Measurements from ENCODE around the gene REEP1.

The REEP1 gene

GRCh38 chr2:86216575-86217555 is 120.6 kb downstream of the REEP1 start:
- no peak overlapping the region for H3K9ac ChIP-seq (ENCODE audit: low read length)
- no peak overlapping the region for H3K4me3 ChIP-seq (ENCODE audit: low read length)
- no peak overlapping the region for H3K27ac ChIP-seq (ENCODE audit: low read length)
- H3K4me1 ChIP-seq (ENCODE audit: control insufficient read depth, low read depth, low read length), result no peaks in the 10 kb centered on the region
- H3K27me3 ChIP-seq (ENCODE audit: control insufficient read depth, insufficient read depth, low read length), result no peaks in the 10 kb centered on the region
- H3K36me3 ChIP-seq (ENCODE audit: control insufficient read depth, low read depth, low read length), result peaks cover 22% of the 10 kb centered on the region
- no peaks in the 10 kb centered on the region for H3K9me3 ChIP-seq (ENCODE audit: control insufficient read depth, low read depth, low read length)

GRCh38 chr2:86214503-86214832 is 123.0 kb downstream of the REEP1 start:
- Histone ChIP-seq H3K4me3 (ENCODE audit: low read length) (no peak overlapping the region), H3K9ac (ENCODE audit: low read length) (no peak overlapping the region), H3K27ac (ENCODE audit: low read length) (no peak overlapping the region)

DNA sequence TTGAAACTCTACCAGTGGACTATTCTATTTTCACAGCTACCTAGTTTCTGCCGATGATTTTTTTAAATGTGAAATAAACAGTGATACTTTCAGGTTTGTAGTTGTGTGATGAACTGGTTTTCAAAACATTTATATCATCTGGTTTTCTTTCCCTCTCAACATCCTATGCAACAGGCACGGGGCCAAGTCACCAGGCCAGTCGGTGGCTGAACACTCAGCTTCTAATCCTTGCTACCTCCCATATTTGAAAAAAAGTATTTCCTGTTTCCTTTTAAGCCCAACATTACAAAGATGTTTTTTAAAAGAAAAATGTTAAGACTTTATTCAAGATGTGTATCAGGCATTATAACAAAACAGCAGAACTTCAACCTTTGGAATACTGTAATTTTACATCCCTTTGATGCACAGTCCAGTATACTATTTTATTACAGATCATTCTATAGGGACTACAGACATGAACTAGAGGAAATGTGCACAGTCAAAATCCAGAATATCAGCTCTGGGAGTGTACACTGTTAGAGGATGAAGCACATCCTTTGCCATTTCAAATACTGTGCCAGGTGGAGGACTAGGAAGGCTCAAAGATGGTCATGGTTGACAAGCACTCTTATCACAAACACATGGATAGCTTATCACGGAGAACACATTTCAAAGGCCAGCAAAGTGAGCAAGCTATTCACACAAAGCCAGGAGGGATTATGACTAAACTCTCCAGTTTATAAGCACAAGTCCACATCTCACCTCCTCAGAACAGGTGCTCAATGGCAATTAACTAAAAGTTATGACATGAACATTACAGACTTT is 123.5 kb downstream of the REEP1 start:
- H3K9me3 ChIP-seq (ENCODE audit: control insufficient read depth, low read depth, low read length), result no peaks in the 10 kb centered on the region
- H3K9ac ChIP-seq (ENCODE audit: low read length), result no peak overlapping the region
- no peak overlapping the region for H3K27ac ChIP-seq (ENCODE audit: low read length)
- H3K4me1 ChIP-seq (ENCODE audit: control insufficient read depth, low read depth, low read length), result no peaks in the 10 kb centered on the region
- H3K36me3 ChIP-seq (ENCODE audit: control insufficient read depth, low read depth, low read length), result peaks cover 44% of the 10 kb centered on the region
- H3K27me3 ChIP-seq (ENCODE audit: control insufficient read depth, insufficient read depth, low read length), result no peaks in the 10 kb centered on the region
- no peak overlapping the region for H3K4me3 ChIP-seq (ENCODE audit: low read length)

More at GRCh38 chr2:86214503-86214832, 123.0 kb downstream of the REEP1 start:
- Histone ChIP-seq H3K36me3 (ENCODE audit: control insufficient read depth, low read depth, low read length) (peaks cover 39% of the 10 kb centered on the region), H3K27me3 (ENCODE audit: control insufficient read depth, insufficient read depth, low read length) (no peaks in the 10 kb centered on the region), H3K4me1 (ENCODE audit: control insufficient read depth, low read depth, low read length) (no peaks in the 10 kb centered on the region), H3K9me3 (ENCODE audit: control insufficient read depth, low read depth, low read length) (no peaks in the 10 kb centered on the region)

DNA sequence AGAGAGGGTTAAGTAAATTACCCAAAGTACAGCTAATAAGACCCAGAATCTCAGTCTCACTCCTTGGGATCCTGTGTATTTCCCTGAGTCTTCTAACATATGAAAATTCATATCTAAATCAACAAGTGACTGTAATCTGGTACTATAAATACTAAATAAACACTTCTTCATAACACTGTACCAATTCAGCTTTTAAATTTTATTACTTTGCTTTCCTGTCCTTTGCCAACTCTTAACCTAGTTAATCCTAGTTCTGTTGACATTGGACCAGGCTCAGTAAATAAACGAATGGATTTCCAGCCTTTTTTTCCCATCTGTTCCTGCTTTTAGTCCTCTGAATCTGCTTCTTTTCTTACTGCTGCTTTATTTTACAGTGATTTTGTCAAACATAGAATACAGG is 124.4 kb downstream of the REEP1 start:
- Histone ChIP-seq H3K4me1 (ENCODE audit: control insufficient read depth, low read depth, low read length) (no peaks in the 10 kb centered on the region), H3K4me3 (ENCODE audit: low read length) (no peak overlapping the region), H3K9ac (ENCODE audit: low read length) (no peak overlapping the region), H3K27me3 (ENCODE audit: control insufficient read depth, insufficient read depth, low read length) (no peaks in the 10 kb centered on the region), H3K27ac (ENCODE audit: low read length) (no peak overlapping the region), H3K9me3 (ENCODE audit: control insufficient read depth, low read depth, low read length) (no peaks in the 10 kb centered on the region), H3K36me3 (ENCODE audit: control insufficient read depth, low read depth, low read length) (peaks cover 52% of the 10 kb centered on the region)

DNA sequence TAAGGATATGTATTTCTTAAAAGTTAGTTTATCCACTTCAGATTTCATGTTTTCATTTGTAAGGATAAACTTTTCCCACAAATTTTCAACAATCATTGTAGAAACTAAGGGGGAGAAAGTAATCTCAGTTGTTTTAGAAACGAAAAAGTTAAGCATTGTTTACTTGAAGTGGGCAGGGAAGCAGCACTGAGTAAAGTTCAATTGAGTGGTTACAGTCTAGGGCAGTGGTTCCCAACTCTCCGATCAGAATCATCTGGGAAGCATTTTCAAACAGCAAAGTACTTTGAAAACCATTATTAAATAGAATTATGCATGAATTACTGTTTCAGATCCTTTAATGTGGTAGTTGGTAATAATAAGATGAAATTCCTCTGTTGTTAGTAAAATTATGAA is 125.6 kb downstream of the REEP1 start:
- H3K27ac ChIP-seq (ENCODE audit: low read length), result no peak overlapping the region
- no peaks in the 10 kb centered on the region for H3K27me3 ChIP-seq (ENCODE audit: control insufficient read depth, insufficient read depth, low read length)
- no peaks in the 10 kb centered on the region for H3K9me3 ChIP-seq (ENCODE audit: control insufficient read depth, low read depth, low read length)
- no peak overlapping the region for H3K4me3 ChIP-seq (ENCODE audit: low read length)
- no peak overlapping the region for H3K9ac ChIP-seq (ENCODE audit: low read length)
- H3K36me3 ChIP-seq (ENCODE audit: control insufficient read depth, low read depth, low read length), result peaks cover 64% of the 10 kb centered on the region
- H3K4me1 ChIP-seq (ENCODE audit: control insufficient read depth, low read depth, low read length), result no peaks in the 10 kb centered on the region

DNA sequence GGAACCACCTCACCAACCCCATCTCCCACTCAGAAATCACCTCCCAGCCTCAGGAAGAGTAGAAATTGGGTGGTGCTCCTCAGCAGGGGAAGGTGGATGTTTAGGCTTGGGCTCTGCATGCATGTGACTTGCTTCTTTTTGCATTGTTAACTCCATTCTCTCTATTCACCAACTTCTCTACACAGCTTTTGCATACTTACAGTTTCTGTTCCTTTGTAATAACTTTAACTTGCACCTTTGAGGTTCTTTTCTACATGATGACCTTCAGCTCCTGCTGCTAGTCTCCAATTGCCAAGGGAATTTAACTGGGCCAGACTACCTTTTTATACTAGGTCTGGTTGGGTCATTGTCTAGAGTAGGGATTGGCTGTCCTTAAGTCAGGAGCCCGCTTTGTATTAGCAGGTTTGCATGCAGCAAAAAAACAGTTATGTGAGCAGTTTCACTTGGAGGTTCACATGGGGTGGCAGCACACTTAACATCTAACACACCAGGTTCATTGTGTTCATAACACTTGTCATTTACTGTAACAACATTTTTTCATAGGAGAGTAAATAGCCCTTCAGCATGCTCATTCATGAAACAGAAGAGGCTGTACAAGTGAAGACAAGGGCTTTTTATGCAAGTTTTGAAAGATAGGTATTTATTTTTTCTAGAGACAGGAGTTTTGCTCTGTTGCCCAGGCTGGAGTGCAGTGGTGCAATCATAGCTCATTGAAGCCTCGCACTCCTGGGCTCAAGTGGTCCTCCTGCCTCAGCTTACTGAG is 126.2 kb downstream of the REEP1 start:
- no peaks in the 10 kb centered on the region for H3K27me3 ChIP-seq (ENCODE audit: control insufficient read depth, insufficient read depth, low read length)
- H3K27ac ChIP-seq (ENCODE audit: low read length), result no peak overlapping the region
- peaks cover 69% of the 10 kb centered on the region for H3K36me3 ChIP-seq (ENCODE audit: control insufficient read depth, low read depth, low read length)
- H3K9me3 ChIP-seq (ENCODE audit: control insufficient read depth, low read depth, low read length), result no peaks in the 10 kb centered on the region
- H3K4me3 ChIP-seq (ENCODE audit: low read length), result no peak overlapping the region
- H3K9ac ChIP-seq (ENCODE audit: low read length), result no peak overlapping the region
- no peaks in the 10 kb centered on the region for H3K4me1 ChIP-seq (ENCODE audit: control insufficient read depth, low read depth, low read length)

- Histone ChIP-seq H3K27me3 (ENCODE audit: control insufficient read depth, insufficient read depth, low read length) (no peaks in the 10 kb centered on the region), H3K36me3 (ENCODE audit: control insufficient read depth, low read depth, low read length) (peaks cover 36% of the 10 kb centered on the region), H3K9me3 (ENCODE audit: control insufficient read depth, low read depth, low read length) (no peaks in the 10 kb centered on the region), H3K9ac (ENCODE audit: low read length) (no peak overlapping the region), H3K4me1 (ENCODE audit: control insufficient read depth, low read depth, low read length) (peaks cover 14% of the 10 kb centered on the region), H3K27ac (ENCODE audit: low read length) (no peak overlapping the region), H3K4me3 (ENCODE audit: low read length) (no peak overlapping the region)
Measured at GRCh38 chr2:86204458-86204857, 133.0 kb downstream of the REEP1 start.

DNA sequence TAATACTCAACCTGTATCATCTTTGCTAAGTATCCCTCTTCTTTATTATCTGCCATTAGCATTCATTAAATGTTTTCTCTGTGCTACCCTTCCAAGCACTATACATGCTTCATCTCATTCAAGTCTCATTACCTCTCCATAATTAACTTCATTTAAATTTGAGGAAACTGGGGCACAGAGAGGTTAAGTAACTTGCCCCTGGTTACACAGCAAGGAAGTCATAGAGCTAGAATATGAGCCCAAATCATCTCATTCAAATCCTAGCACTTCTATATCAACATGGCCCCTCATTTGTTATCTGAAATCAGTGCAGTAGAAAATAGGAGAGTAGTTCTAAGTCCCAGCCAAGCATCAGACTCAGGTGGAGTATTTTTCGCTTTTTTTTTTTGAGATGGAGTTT is 133.8 kb downstream of the REEP1 start:
- H3K27ac ChIP-seq (ENCODE audit: low read length), result no peak overlapping the region
- no peaks in the 10 kb centered on the region for H3K9me3 ChIP-seq (ENCODE audit: control insufficient read depth, low read depth, low read length)
- H3K9ac ChIP-seq (ENCODE audit: low read length), result no peak overlapping the region
- peaks cover 14% of the 10 kb centered on the region for H3K4me1 ChIP-seq (ENCODE audit: control insufficient read depth, low read depth, low read length)
- H3K27me3 ChIP-seq (ENCODE audit: control insufficient read depth, insufficient read depth, low read length), result no peaks in the 10 kb centered on the region
- no peak overlapping the region for H3K4me3 ChIP-seq (ENCODE audit: low read length)
- H3K36me3 ChIP-seq (ENCODE audit: control insufficient read depth, low read depth, low read length), result peaks cover 28% of the 10 kb centered on the region

- Histone ChIP-seq H3K4me1 (ENCODE audit: control insufficient read depth, low read depth, low read length) (peaks cover 14% of the 10 kb centered on the region), H3K4me3 (ENCODE audit: low read length) (peak overlapping the region; percentile 1), H3K27me3 (ENCODE audit: control insufficient read depth, insufficient read depth, low read length) (no peaks in the 10 kb centered on the region), H3K36me3 (ENCODE audit: control insufficient read depth, low read depth, low read length) (peaks cover 20% of the 10 kb centered on the region), H3K9me3 (ENCODE audit: control insufficient read depth, low read depth, low read length) (no peaks in the 10 kb centered on the region), H3K9ac (ENCODE audit: low read length) (no peak overlapping the region), H3K27ac (ENCODE audit: low read length) (no peak overlapping the region)
Measured at GRCh38 chr2:86202702-86203101, 134.7 kb downstream of the REEP1 start.

- H3K36me3 ChIP-seq (ENCODE audit: control insufficient read depth, low read depth, low read length), result peaks cover 16% of the 10 kb centered on the region
- H3K4me1 ChIP-seq (ENCODE audit: control insufficient read depth, low read depth, low read length), result peaks cover 14% of the 10 kb centered on the region
- H3K9me3 ChIP-seq (ENCODE audit: control insufficient read depth, low read depth, low read length), result no peaks in the 10 kb centered on the region
- no peak overlapping the region for H3K9ac ChIP-seq (ENCODE audit: low read length)
- H3K4me3 ChIP-seq (ENCODE audit: low read length), result peak overlapping the region; percentile 1
- no peak overlapping the region for H3K27ac ChIP-seq (ENCODE audit: low read length)
- no peaks in the 10 kb centered on the region for H3K27me3 ChIP-seq (ENCODE audit: control insufficient read depth, insufficient read depth, low read length)
Measured at GRCh38 chr2:86202336-86202692, 135.1 kb downstream of the REEP1 start.

DNA sequence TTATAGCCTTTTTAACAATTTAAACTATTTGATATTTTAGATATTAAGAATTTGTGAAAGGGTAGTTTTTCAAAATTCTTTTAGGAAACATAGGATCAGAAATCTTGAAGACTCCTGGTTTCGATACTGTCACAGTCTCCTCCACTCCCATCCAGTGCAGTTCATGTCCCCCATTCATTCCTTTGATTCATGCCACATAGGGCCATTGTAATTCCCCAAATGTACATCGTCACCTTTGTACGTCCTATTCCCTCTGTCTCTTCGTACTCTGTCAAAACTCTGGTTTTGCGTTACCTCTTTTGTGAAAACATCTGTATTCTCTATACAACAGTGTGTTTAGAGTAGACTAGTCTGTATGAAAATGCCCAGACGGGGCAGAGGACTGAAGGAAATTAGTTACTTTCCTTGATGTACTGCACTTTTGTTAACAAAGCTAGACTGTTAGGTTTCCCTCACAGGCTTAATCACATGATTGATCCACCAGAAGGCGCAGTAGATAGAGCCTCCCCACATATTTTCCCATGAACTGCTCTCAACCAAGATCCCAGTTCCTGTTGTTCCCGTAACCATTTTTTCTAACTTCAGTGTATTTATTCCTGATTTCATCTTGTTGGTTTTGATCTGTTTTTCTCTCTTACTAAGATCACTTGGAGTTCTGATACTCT is 135.6 kb downstream of the REEP1 start:
- no peaks in the 10 kb centered on the region for H3K27me3 ChIP-seq (ENCODE audit: control insufficient read depth, insufficient read depth, low read length)
- no peak overlapping the region for H3K9ac ChIP-seq (ENCODE audit: low read length)
- peaks cover 11% of the 10 kb centered on the region for H3K36me3 ChIP-seq (ENCODE audit: control insufficient read depth, low read depth, low read length)
- peak overlapping the region; percentile 1 for H3K4me3 ChIP-seq (ENCODE audit: low read length)
- H3K4me1 ChIP-seq (ENCODE audit: control insufficient read depth, low read depth, low read length), result peaks cover 14% of the 10 kb centered on the region
- H3K9me3 ChIP-seq (ENCODE audit: control insufficient read depth, low read depth, low read length), result no peaks in the 10 kb centered on the region
- H3K27ac ChIP-seq (ENCODE audit: low read length), result no peak overlapping the region

All from iPS-18a (cell line).